ENCODE results near the gene TPM3.
A peak's percentile ranks its signal among the peaks of the same experiment; 100 is the strongest.
"Not testable (repeated sequence)": the region's sequence is repeated elsewhere in the genome, so short reads cannot be mapped to it uniquely, and the experiment has no call there.

TPM3 gene

GRCh38 chr1:154191990-154192461 is at the start of gene TPM3:
Gene TPM3 (minus strand): TSS chr1:154192100. CDS start chr1:154192018, 82 bp downstream.
- no peaks in the 10 kb centered on the region for H3K4me1 Mint-ChIP-seq
- ATAC-seq = no peak
- no peak within 1 kb of the TSS for H3K4me3 Mint-ChIP-seq
- no peak within 1 kb of the TSS for H3K27ac Mint-ChIP-seq
- no peaks in the 10 kb centered on the region for H3K36me3 Mint-ChIP-seq
- H3K9me3 Mint-ChIP-seq = no peaks in the 10 kb centered on the region
- no peak for DNase-seq (ENCODE audit: low spot score in 2 of 2)

DNA sequence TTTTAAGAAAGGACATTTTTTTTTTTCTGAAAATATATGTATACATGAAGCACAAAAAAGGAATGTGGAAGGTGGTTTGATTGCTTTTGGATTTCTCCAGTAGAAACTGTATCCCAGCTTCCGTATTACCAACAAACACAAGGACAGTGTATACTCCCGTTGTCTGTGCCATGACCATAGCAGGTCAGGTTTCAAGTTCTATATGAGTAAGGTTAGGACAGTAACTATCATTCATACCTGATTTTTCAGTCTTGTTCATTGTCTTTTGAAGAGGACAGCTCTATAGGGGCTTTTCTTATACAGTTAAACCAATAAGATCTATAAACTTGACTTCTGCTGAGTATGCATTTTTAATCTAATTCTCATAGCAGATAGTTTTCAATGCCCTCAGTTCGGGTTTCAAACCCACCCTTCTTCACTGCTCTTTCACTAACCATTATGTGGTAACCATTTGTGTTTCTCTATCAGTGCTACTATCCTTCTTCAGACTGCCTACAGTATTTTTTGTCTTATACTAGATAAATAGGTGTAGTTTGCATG is 48.5 kb upstream of the TPM3 start:
- Mint-ChIP-seq H3K9me3 (no peaks in the 10 kb centered on the region), H3K4me1 (peaks cover 27% of the 10 kb centered on the region), H3K27ac (peak overlapping the region; percentile 61), H3K36me3 (peaks cover 100% of the 10 kb centered on the region), H3K4me3 (no peak overlapping the region)
- no peak for DNase-seq (ENCODE audit: low spot score in 2 of 2)
- peak; percentile 54 for ATAC-seq

GRCh38 chr1:154239491-154239890 is 47.6 kb upstream of the TPM3 start:
- no peak for DNase-seq (ENCODE audit: low spot score in 2 of 2)
- Mint-ChIP-seq H3K9me3 (no peaks in the 10 kb centered on the region), H3K4me3 (no peak overlapping the region), H3K4me1 (peaks cover 27% of the 10 kb centered on the region), H3K36me3 (peaks cover 100% of the 10 kb centered on the region), H3K27ac (peak overlapping the region; percentile 5)
- ATAC-seq = no peak

- H3K27ac Mint-ChIP-seq = peak overlapping the region; percentile 54
Observed at GRCh38 chr1:154237880-154238506, 46.1 kb upstream of the TPM3 start.

GRCh38 chr1:154237435-154237834 is 45.5 kb upstream of the TPM3 start:
- Mint-ChIP-seq H3K36me3 (peaks cover 100% of the 10 kb centered on the region), H3K27ac (peak overlapping the region; percentile 54), H3K4me1 (peaks cover 27% of the 10 kb centered on the region), H3K4me3 (no peak overlapping the region), H3K9me3 (no peaks in the 10 kb centered on the region)
- ATAC-seq (no peak), DNase-seq (ENCODE audit: low spot score in 2 of 2) (no peak)

More at GRCh38 chr1:154237880-154238506, 46.1 kb upstream of the TPM3 start:
- peaks cover 100% of the 10 kb centered on the region for H3K36me3 Mint-ChIP-seq
- H3K4me1 Mint-ChIP-seq = peaks cover 27% of the 10 kb centered on the region
- no peak for DNase-seq (ENCODE audit: low spot score in 2 of 2)
- no peak for ATAC-seq
- no peak overlapping the region for H3K4me3 Mint-ChIP-seq
- no peaks in the 10 kb centered on the region for H3K9me3 Mint-ChIP-seq

GRCh38 chr1:154236855-154237254 is 45.0 kb upstream of the TPM3 start:
- no peaks in the 10 kb centered on the region for H3K9me3 Mint-ChIP-seq
- peaks cover 100% of the 10 kb centered on the region for H3K36me3 Mint-ChIP-seq
- peaks cover 21% of the 10 kb centered on the region for H3K4me1 Mint-ChIP-seq
- no peak overlapping the region for H3K4me3 Mint-ChIP-seq
- H3K27ac Mint-ChIP-seq = peak overlapping the region; percentile 23
- DNase-seq (ENCODE audit: low spot score in 2 of 2) = no peak
- ATAC-seq = no peak

DNA sequence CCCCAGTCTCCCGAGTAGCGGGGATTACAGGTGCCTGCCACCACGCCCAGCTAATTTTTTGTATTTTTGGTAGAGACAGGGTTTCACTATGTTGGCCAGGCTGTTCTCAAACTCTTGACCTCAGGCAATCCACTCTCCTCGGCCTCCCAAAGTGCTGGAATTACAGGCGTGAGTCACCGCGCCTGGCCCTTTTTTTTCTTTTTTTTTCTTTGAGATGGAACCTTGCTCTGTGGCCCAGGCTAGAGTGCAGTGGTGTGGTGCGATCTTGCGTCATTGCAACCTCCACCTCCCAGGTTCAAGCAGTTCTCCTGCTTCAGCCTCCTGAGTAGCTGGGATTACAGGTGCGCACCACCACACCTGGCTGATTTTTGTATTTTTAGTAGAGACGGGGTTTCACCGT is 41.2 kb upstream of the TPM3 start:
- not testable (repeated sequence) for ATAC-seq; H3K4me1 Mint-ChIP-seq; H3K4me3 Mint-ChIP-seq; DNase-seq (ENCODE audit: low spot score in 2 of 2); H3K9me3 Mint-ChIP-seq
- H3K36me3 Mint-ChIP-seq = peaks cover 100% of the 10 kb centered on the region
- peak overlapping the region; percentile 26 for H3K27ac Mint-ChIP-seq

DNA sequence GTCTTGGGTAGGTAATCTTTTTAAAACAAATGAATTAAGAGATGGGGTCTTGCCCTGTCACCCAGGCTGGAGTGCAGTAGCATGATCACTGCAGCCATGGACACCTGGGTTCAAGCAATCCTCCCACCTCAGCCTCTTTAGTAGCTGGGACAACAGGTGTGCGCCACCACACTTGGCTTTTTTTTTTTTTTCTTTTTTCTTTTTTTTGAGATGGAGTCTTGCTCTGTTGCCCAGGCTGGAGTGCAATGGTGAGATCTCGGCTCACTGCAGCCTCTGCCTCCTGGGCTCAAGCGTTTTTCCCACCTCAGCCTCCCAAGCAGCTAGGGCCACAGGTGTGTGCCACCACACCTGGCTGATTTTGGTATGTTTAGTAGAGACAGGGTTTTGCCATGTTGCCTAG is 39.2 kb upstream of the TPM3 start:
- H3K27ac Mint-ChIP-seq = peak overlapping the region; percentile 74
- not testable (repeated sequence) for H3K4me3 Mint-ChIP-seq; H3K4me1 Mint-ChIP-seq; H3K9me3 Mint-ChIP-seq; ATAC-seq; DNase-seq (ENCODE audit: low spot score in 2 of 2)
- H3K36me3 Mint-ChIP-seq = peaks cover 100% of the 10 kb centered on the region

DNA sequence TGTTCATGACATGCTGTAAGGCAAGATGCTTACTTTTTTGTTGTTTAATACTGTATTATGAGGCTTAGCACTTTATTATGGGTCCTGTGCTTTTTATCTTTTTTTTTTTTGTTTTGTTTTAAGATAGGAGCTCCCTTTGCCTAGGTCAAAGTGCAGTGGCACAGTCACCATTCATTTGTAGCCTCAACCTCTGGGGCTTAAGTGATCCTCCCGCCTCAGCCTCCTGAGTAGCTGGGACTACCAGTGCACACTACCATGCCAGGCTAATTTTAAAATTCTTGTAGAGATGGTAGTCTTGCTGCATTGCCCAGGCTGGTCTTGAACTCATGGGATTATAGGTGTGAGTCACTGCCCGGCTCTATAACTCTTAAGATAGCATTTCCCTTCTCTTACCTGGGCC is 33.5 kb upstream of the TPM3 start:
- Mint-ChIP-seq H3K4me1 (peaks cover 47% of the 10 kb centered on the region), H3K27ac (peak overlapping the region; percentile 98), H3K9me3 (no peaks in the 10 kb centered on the region), H3K4me3 (no peak overlapping the region), H3K36me3 (peaks cover 100% of the 10 kb centered on the region)
- no peak for DNase-seq (ENCODE audit: low spot score in 2 of 2)
- ATAC-seq = no peak

- Mint-ChIP-seq H3K4me1 (peaks cover 56% of the 10 kb centered on the region), H3K4me3 (peak overlapping the region; percentile 94), H3K9me3 (no peaks in the 10 kb centered on the region), H3K36me3 (peaks cover 100% of the 10 kb centered on the region), H3K27ac (peak overlapping the region; percentile 98)
- ATAC-seq = no peak
- DNase-seq (ENCODE audit: low spot score in 2 of 2) = no peak
Observed at GRCh38 chr1:154223621-154224020, 31.7 kb upstream of the TPM3 start.

DNA sequence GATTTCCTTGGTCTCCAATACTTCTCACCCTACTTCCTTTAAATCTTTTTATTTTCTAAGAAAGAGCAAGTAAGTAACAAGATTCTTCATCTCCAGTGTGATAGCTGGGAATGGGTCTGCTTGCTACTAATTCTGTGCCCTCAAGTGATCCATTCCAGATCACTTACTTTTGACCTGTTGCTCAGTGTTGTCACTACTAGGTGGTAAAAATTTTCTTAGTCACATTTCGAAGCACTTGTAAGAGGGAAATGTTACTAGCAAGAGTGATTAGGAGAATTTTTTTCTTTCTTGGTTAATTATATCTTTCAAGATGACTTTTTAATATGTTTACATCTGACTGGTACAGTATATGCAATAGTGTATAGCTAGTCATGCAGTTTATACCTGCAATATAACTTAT is 31.0 kb upstream of the TPM3 start:
- peak overlapping the region; percentile 98 for H3K27ac Mint-ChIP-seq
- H3K9me3 Mint-ChIP-seq = no peaks in the 10 kb centered on the region
- ATAC-seq (no peak), DNase-seq (ENCODE audit: low spot score in 2 of 2) (no peak)
- H3K4me3 Mint-ChIP-seq = peak overlapping the region; percentile 94
- H3K36me3 Mint-ChIP-seq = peaks cover 100% of the 10 kb centered on the region
- H3K4me1 Mint-ChIP-seq = peaks cover 63% of the 10 kb centered on the region

- peaks cover 63% of the 10 kb centered on the region for H3K4me1 Mint-ChIP-seq
- H3K27ac Mint-ChIP-seq = peak overlapping the region; percentile 98
- no peak for ATAC-seq
- DNase-seq (ENCODE audit: low spot score in 2 of 2) = no peak
- H3K36me3 Mint-ChIP-seq = peaks cover 100% of the 10 kb centered on the region
- H3K9me3 Mint-ChIP-seq = no peaks in the 10 kb centered on the region
- peak overlapping the region; percentile 94 for H3K4me3 Mint-ChIP-seq
Observed at GRCh38 chr1:154222518-154222917, 30.6 kb upstream of the TPM3 start.

GRCh38 chr1:154221278-154222001 is 29.5 kb upstream of the TPM3 start:
- H3K4me3 Mint-ChIP-seq = peak overlapping the region; percentile 94
- H3K36me3 Mint-ChIP-seq = peaks cover 100% of the 10 kb centered on the region
- H3K9me3 Mint-ChIP-seq = no peaks in the 10 kb centered on the region

GRCh38 chr1:154220970-154221277 is 29.0 kb upstream of the TPM3 start:
- DNase-seq (ENCODE audit: low spot score in 2 of 2) (no peak), ATAC-seq (no peak)
- peak overlapping the region; percentile 98 for H3K27ac Mint-ChIP-seq
- peaks cover 63% of the 10 kb centered on the region for H3K4me1 Mint-ChIP-seq
- peak overlapping the region; percentile 94 for H3K4me3 Mint-ChIP-seq
- peaks cover 100% of the 10 kb centered on the region for H3K36me3 Mint-ChIP-seq
- no peaks in the 10 kb centered on the region for H3K9me3 Mint-ChIP-seq

More at GRCh38 chr1:154221278-154222001, 29.5 kb upstream of the TPM3 start:
- Mint-ChIP-seq H3K4me1 (peaks cover 63% of the 10 kb centered on the region), H3K27ac (peak overlapping the region; percentile 98)
- peak; percentile 56 for ATAC-seq
- DNase-seq (ENCODE audit: low spot score in 2 of 2) = peak; percentile 60 to 84

- DNase-seq (ENCODE audit: low spot score in 2 of 2) = peak; percentile 93 to 98
- peaks cover 57% of the 10 kb centered on the region for H3K4me1 Mint-ChIP-seq
- peak within 1 kb of the TSS; percentile 94 for H3K4me3 Mint-ChIP-seq
- H3K36me3 Mint-ChIP-seq = peaks cover 100% of the 10 kb centered on the region
- H3K27ac Mint-ChIP-seq = peak within 1 kb of the TSS; percentile 98
- ATAC-seq = peak; percentile 95
- no peaks in the 10 kb centered on the region for H3K9me3 Mint-ChIP-seq
Observed at GRCh38 chr1:154220071-154220969, 28.4 kb upstream of the TPM3 start, which contains the start of gene UBAP2L. Gene UBAP2L (plus strand): TSS chr1:154220955. CDS start chr1:154225124, 4,169 bp downstream.
